ENCODE measurements around the gene ZNF502. TPM values are rescaled to one million over a fixed set of nuclear protein-coding genes. Genes with fewer than 3 reads are reported as not detected.

The ZNF502 gene
- total RNA-seq (1 to 10 TPM; 1.9 to 2.7 TPM), total RNA-seq (1.0 to 24.9 (median 9.4) reads per million in 172 experiments)
- polyA plus RNA-seq (2013, experiment 1 of 2): 2.4 TPM
- 1.7 TPM for polyA plus RNA-seq (2013, experiment 2 of 2)

GRCh38 chr3:44712455-44713075 lies at the start of gene ZNF502:
TSS of gene ZNF502 (plus strand) at chr3:44712660. CDS start at chr3:44720262, 7,602 bp downstream.
- Mint-ChIP-seq H3K27me3 (peaks cover 38% of the 10 kb centered on the region), H3K4me3 (peak within 1 kb of the TSS; percentile 92), H3K9me3 (peaks cover 32% of the 10 kb centered on the region), H3K27ac (peak within 1 kb of the TSS; percentile 16), H3K36me3 (ENCODE audit: low read depth) (peaks cover 70% of the 10 kb centered on the region), H3K4me1 (ENCODE audit: low read depth) (peaks cover 18% of the 10 kb centered on the region)
- Histone ChIP-seq H3K27ac (ENCODE audit: low read depth in 1 of 2, low read length in 2 of 2) (peak within 1 kb of the TSS in 1 of 2 donors; percentile 48), H3K4me3 (ENCODE audit: low read length) (peak within 1 kb of the TSS; percentile 89), H3K27me3 (ENCODE audit: control insufficient read depth in 1 of 2, insufficient read depth in 2 of 2, low read length in 2 of 2) (peaks cover 0 to 4% of the 10 kb centered on the region in 2 experiments), H3K9me3 (ENCODE audit: control insufficient read depth in 1 of 2, insufficient read depth in 1 of 2, low read length in 2 of 2) (peaks cover 35 to 42% of the 10 kb centered on the region in 2 experiments), H3K4me1 (ENCODE audit: insufficient read depth, low read length) (peaks cover 13% of the 10 kb centered on the region), H3K36me3 (ENCODE audit: insufficient read depth, low read length) (no peaks in the 10 kb centered on the region)
- intact Hi-C loops (cut with DNase I, micrococcal nuclease): loop anchor here in 1 of 2 experiments (5.0 to 10.0 kb wide), 2 partner anchors 50 to 158 kb away; partner anchors contain the start of genes KIAA1143, KIF15 and ZKSCAN7
- ChIA-PET CTCF (no interaction called here), POLR2A (interaction anchor here (0.6 to 2.4 kb wide), 4 partner anchors 17 to 374 kb away, joined by 3 to 15 read pairs (median 6); partner anchors contain the start of genes KIAA1143, KIF15, TCAIM and ZNF501)
- no peak for TF ChIP-seq CTCF (IDR thresholded peaks at IDR 0.05)
- DNase-seq: peak; percentile 3 to 77 (median 43)
- ATAC-seq (ENCODE audit: poor library complexity): peak; percentile 79

- ATAC-seq (ENCODE audit: poor library complexity): no peak
- Histone ChIP-seq H3K27me3 (ENCODE audit: control insufficient read depth in 1 of 2, insufficient read depth in 2 of 2, low read length in 2 of 2) (peaks cover 0 to under 1% of the 10 kb centered on the region in 2 experiments), H3K27ac (ENCODE audit: low read depth in 1 of 2, low read length in 2 of 2) (no peak overlapping the region), H3K36me3 (ENCODE audit: insufficient read depth, low read length) (no peaks in the 10 kb centered on the region), H3K4me1 (ENCODE audit: insufficient read depth, low read length) (no peaks in the 10 kb centered on the region), H3K4me3 (ENCODE audit: low read length) (no peak overlapping the region), H3K9me3 (ENCODE audit: control insufficient read depth in 1 of 2, insufficient read depth in 1 of 2, low read length in 2 of 2) (peaks cover 16 to 18% of the 10 kb centered on the region in 2 experiments)
- no peak for TF ChIP-seq CTCF (IDR thresholded peaks at IDR 0.05)
- Mint-ChIP-seq H3K36me3 (ENCODE audit: low read depth) (peaks cover 48% of the 10 kb centered on the region), H3K27ac (no peak overlapping the region), H3K9me3 (peaks cover 15% of the 10 kb centered on the region), H3K4me3 (no peak overlapping the region), H3K4me1 (ENCODE audit: low read depth) (no peaks in the 10 kb centered on the region), H3K27me3 (no peaks in the 10 kb centered on the region)
- intact Hi-C loops (cut with DNase I, micrococcal nuclease): no loop called here
- ChIA-PET CTCF (no interaction called here), POLR2A (no interaction called here)
- no peak for DNase-seq
Observed at GRCh38 chr3:44665173-44665572, 47.3 kb upstream of the ZNF502 start.

DNA sequence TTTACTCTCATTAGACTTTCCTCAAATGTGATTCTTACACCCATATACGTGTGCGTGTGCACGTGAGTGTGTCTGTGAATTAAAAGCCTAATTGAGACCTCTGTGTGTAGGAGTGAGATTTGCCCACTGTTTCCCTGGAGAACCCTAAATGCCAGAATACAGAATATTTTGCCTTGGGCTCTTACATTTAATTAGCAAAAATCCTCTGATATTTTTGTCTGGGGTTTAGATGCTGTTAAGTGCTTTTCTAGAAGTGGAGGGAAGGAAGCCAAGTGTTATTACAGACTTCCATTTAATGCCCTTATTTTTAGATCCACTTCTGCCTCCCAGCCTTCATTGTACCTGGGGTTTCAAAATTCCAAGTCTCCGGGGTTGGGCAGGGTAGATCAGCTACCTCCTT lies 46.1 kb upstream of the ZNF502 start:
- H3K4me1 Mint-ChIP-seq (ENCODE audit: low read depth): no peaks in the 10 kb centered on the region
- TF ChIP-seq CTCF (IDR thresholded peaks at IDR 0.05): no peak
- peaks cover 6 to 23% of the 10 kb centered on the region in 2 experiments for H3K9me3 ChIP-seq (ENCODE audit: control insufficient read depth in 1 of 2, insufficient read depth in 1 of 2, low read length in 2 of 2)
- H3K27me3 Mint-ChIP-seq: no peaks in the 10 kb centered on the region
- DNase-seq (no peak), ATAC-seq (ENCODE audit: poor library complexity) (no peak)
- POLR2A ChIA-PET: no interaction called here
- H3K36me3 ChIP-seq (ENCODE audit: insufficient read depth, low read length): no peaks in the 10 kb centered on the region
- no peak overlapping the region for H3K4me3 ChIP-seq (ENCODE audit: low read length)
- intact Hi-C loops (cut with DNase I, micrococcal nuclease): no loop called here
- no peak overlapping the region for H3K27ac ChIP-seq (ENCODE audit: low read depth in 1 of 2, low read length in 2 of 2)
- peaks cover 0 to 2% of the 10 kb centered on the region in 2 experiments for H3K27me3 ChIP-seq (ENCODE audit: control insufficient read depth in 1 of 2, insufficient read depth in 2 of 2, low read length in 2 of 2)
- H3K36me3 Mint-ChIP-seq (ENCODE audit: low read depth): peaks cover 38% of the 10 kb centered on the region
- peaks cover 15% of the 10 kb centered on the region for H3K9me3 Mint-ChIP-seq
- CTCF ChIA-PET: no interaction called here
- no peak overlapping the region for H3K27ac Mint-ChIP-seq
- H3K4me3 Mint-ChIP-seq: no peak overlapping the region
- no peaks in the 10 kb centered on the region for H3K4me1 ChIP-seq (ENCODE audit: insufficient read depth, low read length)
